ENCODE data around the gene HSPA1A. TPM values are rescaled to one million over a fixed set of nuclear protein-coding genes. Genes with fewer than 3 reads are reported as not detected.

Gene HSPA1A
- total and polyA plus RNA-seq, 9 of the 15 experiments (the other 6 are each of a cell fraction or from before 2014, with no cell fraction given): 2.2 to 273 (median 107) TPM

- TF ChIP-seq ZNF586 (CRISPR knock-in tag; conservative IDR thresholded peaks at IDR 0.05) (0 out of 2 replicates have a peak, but pooled peaks have one; percentile 53), BMI1 (IDR thresholded peaks at IDR 0.05; ENCODE audit: low read length) (no peak), ASH1L (IDR thresholded peaks at IDR 0.05; ENCODE audit: borderline replicate concordance, low read depth, partially characterized antibody) (no peak), ZNF57 (CRISPR knock-in tag; IDR thresholded peaks at IDR 0.05) (no peak), ZBED1 (IDR thresholded peaks at IDR 0.05) (peak; percentile 92), RFX5 (IDR thresholded peaks at IDR 0.05; ENCODE audit: low read depth, low read length) (peak; percentile 9; the same call in 1 of the 2 replicates), YBX1 (IDR thresholded peaks at IDR 0.05) (no peak), USF2 (CRISPR knock-in tag; IDR thresholded peaks at IDR 0.05) (no peak; the same call in 1 of the 2 replicates), MXI1 (IDR thresholded peaks at IDR 0.05; ENCODE audit: low read depth, low read length) (no peak), FOXP4 (CRISPR knock-in tag; IDR thresholded peaks at IDR 0.05; ENCODE audit: borderline replicate concordance) (peak; percentile 98), ZNF609 (CRISPR knock-in tag; IDR thresholded peaks at IDR 0.05; ENCODE audit: borderline replicate concordance) (no peak; the same call in none of the 2 replicates), TARDBP (IDR thresholded peaks at IDR 0.05) (peak; percentile 94), E2F3 (CRISPR knock-in tag; IDR thresholded peaks at IDR 0.05) (peak; percentile 67), BRD4 (IDR thresholded peaks at IDR 0.05) (no peak), TSHZ1 (CRISPR knock-in tag; IDR thresholded peaks at IDR 0.05) (no peak), MEF2D (tag; conservative IDR thresholded peaks at IDR 0.05; ENCODE audit: low read depth) (peak; percentile 98), PHB (CRISPR knock-in tag; IDR thresholded peaks at IDR 0.05) (0 out of 2 replicates have a peak, but pooled peaks have one; percentile 66), ZNF3 (CRISPR knock-in tag; IDR thresholded peaks at IDR 0.05) (no peak)
Measured at GRCh38 chr6:31776989-31777666, 38.2 kb upstream of the HSPA1A start, which contains the start of gene VWA7 (continued).
